ENCODE data around the gene ZDHHC11B. TPM values are rescaled to one million over a fixed set of nuclear protein-coding genes. Genes with fewer than 3 reads are reported as not detected.

ZDHHC11B gene
- total RNA-seq, 4 donors from 2014 or later, result 1.1 to 5.5 (median 3.5) TPM

- DNase-seq (ENCODE audit: low spot score), result no peak
These were observed 117.6 kb downstream of the ZDHHC11B start for GRCh38 chr5:666816-667498.

DNA sequence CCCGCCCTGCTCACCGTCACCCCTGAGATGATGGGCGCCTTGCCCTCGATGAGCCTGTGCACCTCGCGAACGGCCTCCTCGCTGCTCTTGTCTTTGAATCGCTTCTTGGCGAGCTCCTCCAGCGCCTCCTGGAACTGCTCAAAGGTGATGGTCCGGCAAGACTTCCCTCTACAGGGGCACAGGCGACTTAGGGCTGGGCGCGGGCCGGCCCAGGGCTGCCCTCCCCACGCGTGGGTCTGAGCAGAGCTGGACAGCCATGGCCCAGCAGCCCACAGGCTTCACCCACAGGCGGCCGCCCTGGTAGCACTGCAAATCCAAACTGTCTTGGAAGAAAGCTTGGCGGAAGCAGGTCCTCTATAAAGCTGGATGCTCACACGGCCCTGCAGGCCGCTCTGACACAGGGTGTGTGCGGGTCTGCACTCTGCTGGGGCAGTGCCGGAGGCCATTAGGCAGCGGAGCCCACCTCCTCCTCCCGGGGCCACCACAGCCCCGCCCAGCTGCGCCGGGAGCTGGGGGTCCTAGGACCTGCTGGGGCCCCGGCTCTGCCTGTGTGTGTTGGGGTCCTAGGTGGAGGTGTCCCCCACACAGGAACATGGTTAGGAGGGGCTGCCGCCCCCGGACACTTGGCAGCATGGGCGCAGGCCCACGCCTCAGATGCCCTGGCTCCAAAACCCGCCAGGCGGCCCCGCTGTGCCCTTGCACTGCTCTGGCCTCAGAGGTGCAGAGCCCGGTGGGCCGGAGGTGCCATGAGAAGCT lies 118.4 kb downstream of the ZDHHC11B start:
- ATAC-seq (ENCODE audit: low FRiP score) (no peak), DNase-seq (ENCODE audit: low spot score) (no peak)
- TF ChIP-seq, protein P1, sequence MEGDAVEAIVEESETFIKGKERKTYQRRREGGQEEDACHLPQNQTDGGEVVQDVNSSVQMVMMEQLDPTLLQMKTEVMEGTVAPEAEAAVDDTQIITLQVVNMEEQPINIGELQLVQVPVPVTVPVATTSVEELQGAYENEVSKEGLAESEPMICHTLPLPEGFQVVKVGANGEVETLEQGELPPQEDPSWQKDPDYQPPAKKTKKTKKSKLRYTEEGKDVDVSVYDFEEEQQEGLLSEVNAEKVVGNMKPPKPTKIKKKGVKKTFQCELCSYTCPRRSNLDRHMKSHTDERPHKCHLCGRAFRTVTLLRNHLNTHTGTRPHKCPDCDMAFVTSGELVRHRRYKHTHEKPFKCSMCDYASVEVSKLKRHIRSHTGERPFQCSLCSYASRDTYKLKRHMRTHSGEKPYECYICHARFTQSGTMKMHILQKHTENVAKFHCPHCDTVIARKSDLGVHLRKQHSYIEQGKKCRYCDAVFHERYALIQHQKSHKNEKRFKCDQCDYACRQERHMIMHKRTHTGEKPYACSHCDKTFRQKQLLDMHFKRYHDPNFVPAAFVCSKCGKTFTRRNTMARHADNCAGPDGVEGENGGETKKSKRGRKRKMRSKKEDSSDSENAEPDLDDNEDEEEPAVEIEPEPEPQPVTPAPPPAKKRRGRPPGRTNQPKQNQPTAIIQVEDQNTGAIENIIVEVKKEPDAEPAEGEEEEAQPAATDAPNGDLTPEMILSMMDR (IDR thresholded peaks at IDR 0.05), result no peak

More at GRCh38 chr5:666816-667498, 117.6 kb downstream of the ZDHHC11B start:
- TF ChIP-seq, protein P1 (IDR thresholded peaks at IDR 0.05), result no peak
- no peak for ATAC-seq (ENCODE audit: low FRiP score)

GRCh38 chr5:665541-665955 lies 119.0 kb downstream of the ZDHHC11B start:
- DNase-seq (ENCODE audit: low spot score) (no peak), ATAC-seq (ENCODE audit: low FRiP score) (no peak)
- TF ChIP-seq, protein P1 (IDR thresholded peaks at IDR 0.05), result no peak

DNA sequence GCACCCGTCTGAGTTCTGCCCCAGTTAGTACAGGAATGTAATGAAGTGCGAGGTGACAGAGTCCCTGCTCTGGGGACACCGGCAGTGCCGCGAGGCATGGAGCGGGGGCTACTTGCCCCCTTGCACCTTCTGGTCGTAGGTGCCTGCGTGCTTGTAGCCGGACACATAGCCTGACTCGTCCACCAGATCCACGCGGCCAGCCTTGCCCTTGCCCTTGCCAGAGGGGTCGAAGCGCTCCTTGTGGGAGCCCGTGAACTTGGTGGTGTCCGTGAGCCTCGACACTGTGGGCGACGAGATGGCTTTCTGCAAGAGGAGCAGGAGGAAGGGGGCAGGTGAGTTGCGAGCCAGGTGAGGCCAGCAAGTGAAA lies 119.6 kb downstream of the ZDHHC11B start:
- no peak for DNase-seq (ENCODE audit: low spot score)
- TF ChIP-seq, protein P1 (IDR thresholded peaks at IDR 0.05), result no peak
- ATAC-seq (ENCODE audit: low FRiP score), result no peak

DNA sequence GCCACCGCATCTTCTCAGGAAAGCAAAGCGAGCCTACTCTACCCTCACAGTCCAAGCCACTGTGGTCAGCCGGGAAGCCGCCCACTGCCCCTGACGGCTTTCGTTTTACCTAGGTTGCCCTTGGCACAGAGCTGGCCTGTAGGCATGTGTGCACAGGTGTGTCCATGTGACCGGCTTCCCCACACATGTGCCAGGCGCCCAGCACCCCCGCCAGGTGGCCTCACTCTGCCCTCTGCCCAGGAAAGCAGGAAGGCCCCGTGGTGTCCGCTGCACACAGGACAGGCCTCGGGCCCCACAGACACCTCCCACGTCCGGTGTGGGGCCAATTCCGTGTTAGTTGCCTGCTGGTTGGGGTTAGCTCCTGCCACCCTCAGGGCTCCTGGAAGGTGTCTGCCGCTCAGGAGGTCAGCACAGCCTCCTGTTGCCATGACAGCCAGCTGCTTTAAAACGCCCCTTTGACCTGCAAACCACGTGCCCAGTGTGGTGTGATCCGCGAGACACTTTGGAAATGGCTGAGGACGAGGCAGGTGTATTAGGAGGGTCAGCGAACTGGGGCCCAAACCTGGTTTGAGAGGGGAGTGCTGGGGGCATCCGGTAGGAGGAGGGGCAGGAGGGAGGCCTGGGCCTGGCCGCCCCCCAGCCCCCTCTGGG lies 120.1 kb downstream of the ZDHHC11B start:
- DNase-seq (ENCODE audit: low spot score), result no peak
- ATAC-seq (ENCODE audit: low FRiP score), result no peak
- TF ChIP-seq, protein P1 (IDR thresholded peaks at IDR 0.05), result no peak

DNA sequence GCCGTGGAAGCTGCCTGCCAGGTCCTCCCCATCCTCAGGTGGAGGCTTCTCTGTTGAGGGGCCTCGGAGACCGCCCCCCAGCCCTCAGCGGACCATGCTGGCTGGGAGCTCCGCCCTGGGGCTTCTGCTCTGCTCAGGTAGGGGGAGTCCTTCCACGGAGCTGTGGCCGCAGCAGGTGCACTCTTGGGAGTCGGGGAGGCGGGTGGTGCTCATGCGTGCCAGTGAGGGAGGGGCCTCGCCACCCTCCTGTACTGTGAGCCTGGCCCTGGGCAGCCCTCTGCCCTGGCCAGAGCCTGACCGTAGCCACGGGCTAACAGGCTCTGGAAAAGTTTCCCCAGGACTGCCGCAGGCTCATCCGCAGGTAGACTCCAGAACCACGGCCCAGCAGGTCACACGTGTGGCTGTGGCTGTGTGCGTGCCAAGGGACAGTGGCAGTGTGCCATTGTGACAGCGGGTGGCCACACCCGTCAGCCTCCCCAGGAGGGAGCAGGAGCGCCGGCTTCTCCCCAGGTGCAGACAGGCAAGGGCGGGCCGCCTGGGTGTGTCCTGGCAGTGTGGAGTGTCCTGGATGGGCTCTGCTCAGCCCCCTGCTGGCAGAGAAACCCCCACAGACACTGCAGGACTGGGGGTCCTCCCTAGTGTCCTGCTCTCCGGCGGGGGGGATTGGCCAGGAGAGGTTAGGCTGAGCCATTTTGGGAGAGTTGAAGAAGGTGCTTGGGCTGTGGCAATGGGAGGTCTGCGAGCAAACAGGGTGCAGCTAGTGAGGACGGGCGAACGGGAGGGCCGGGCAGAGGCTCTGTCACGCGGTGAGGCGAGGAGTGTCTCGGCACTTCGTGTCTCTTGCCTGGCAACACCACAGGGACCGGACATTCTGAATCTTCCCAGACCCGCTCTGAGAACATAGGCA lies 120.8 kb downstream of the ZDHHC11B start:
- DNase-seq (ENCODE audit: low spot score), result no peak
- ATAC-seq (ENCODE audit: low FRiP score), result no peak
- TF ChIP-seq, protein P1 (IDR thresholded peaks at IDR 0.05), result no peak
